ENCODE results near the gene OR8J1. TPM values are rescaled to one million over a fixed set of nuclear protein-coding genes. Genes with fewer than 3 reads are reported as not detected.

The OR8J1 gene
- total RNA-seq, 2 experiments from 2014 or later = not detected

- Mint-ChIP-seq H3K9me3 (ENCODE audit: low read depth) (peaks cover 24% of the 10 kb centered on the region), H3K27me3 (no peaks in the 10 kb centered on the region), H3K4me1 (no peaks in the 10 kb centered on the region), H3K27ac (no peak overlapping the region), H3K4me3 (no peak overlapping the region), H3K36me3 (ENCODE audit: low read depth) (no peaks in the 10 kb centered on the region)
- intact Hi-C loops (cut with DNase I, micrococcal nuclease) = no loop called here
- no peak for DNase-seq
- ChIA-PET CTCF (no interaction called here), POLR2A (no interaction called here)
- ATAC-seq = no peak
These were observed 50.3 kb downstream of the OR8J1 start for GRCh38 chr11:56404393-56404792.

DNA sequence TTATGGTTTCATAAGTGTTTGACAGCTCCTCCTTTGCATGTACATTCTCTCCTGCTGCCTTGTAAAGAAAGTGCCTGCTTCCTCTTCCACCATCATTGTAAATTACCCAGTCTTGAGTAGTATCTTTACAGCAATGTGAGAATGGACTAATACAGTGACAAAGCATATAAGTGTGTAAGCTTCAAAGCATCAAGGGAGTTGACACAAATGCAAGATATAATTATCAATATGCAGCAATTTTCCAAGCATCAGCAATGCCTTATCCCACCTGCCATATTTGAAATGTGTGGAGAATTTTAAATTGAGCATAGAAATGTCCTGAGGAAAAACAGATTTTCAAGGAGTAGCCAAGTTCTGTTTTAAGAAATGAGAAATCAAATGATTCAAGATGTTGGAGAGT is 56.7 kb downstream of the OR8J1 start:
- Mint-ChIP-seq H3K4me3 (no peak overlapping the region), H3K27ac (no peak overlapping the region), H3K27me3 (no peaks in the 10 kb centered on the region), H3K9me3 (ENCODE audit: low read depth) (peaks cover 18% of the 10 kb centered on the region), H3K4me1 (no peaks in the 10 kb centered on the region), H3K36me3 (ENCODE audit: low read depth) (no peaks in the 10 kb centered on the region)
- DNase-seq (no peak), ATAC-seq (no peak)
- CTCF ChIA-PET = no interaction called here
- POLR2A ChIA-PET = no interaction called here
- intact Hi-C loops (cut with DNase I, micrococcal nuclease) = no loop called here

Other genes with a start within 250 kb of the OR8J1 start
- gene OR8H3, start 231.9 kb upstream of the OR8J1 start, total RNA-seq = not detected
- gene OR8J3, start 214.1 kb upstream of the OR8J1 start, total RNA-seq = not detected
- not detected for gene OR8K5, start 194.0 kb upstream of the OR8J1 start, total RNA-seq
- gene OR5J2, start 177.7 kb upstream of the OR8J1 start, total RNA-seq = not detected
- gene OR5T2, start 120.0 kb upstream of the OR8J1 start, total RNA-seq = not detected
- not detected for gene OR5T3, start 102.0 kb upstream of the OR8J1 start, total RNA-seq
- gene OR5T1, start 80.1 kb upstream of the OR8J1 start, total RNA-seq = not detected
- gene OR8H1, start 62.0 kb upstream of the OR8J1 start, total RNA-seq = not detected
- gene OR8K3, start 39.1 kb upstream of the OR8J1 start, total RNA-seq = not detected
- gene OR8K1, start 8.3 kb upstream of the OR8J1 start, total RNA-seq = not detected
- gene OR8U1, start 21.3 kb downstream of the OR8J1 start, total RNA-seq = not detected
- not detected for gene OR5AL1, start 58.4 kb downstream of the OR8J1 start, total RNA-seq
- not detected for gene OR5M3, start 119.1 kb downstream of the OR8J1 start, total RNA-seq
- not detected for gene OR5M8, start 137.1 kb downstream of the OR8J1 start, total RNA-seq
- not detected for gene OR5M11, start 189.0 kb downstream of the OR8J1 start, total RNA-seq
- not detected for gene OR5M10, start 223.4 kb downstream of the OR8J1 start, total RNA-seq